HG03039 (cell line): ENCODE data around the gene CDH23.

Experiments
- ATAC-seq: cut with Tn5 transposase; IDR thresholded peaks from one replicate; pipeline ENCODE4 v1.9.1; 2021; ENCODE audit warnings: mild to moderate bottlenecking, moderate library complexity; ENCODE audit not compliant: unreplicated experiment

Gene CDH23

DNA sequence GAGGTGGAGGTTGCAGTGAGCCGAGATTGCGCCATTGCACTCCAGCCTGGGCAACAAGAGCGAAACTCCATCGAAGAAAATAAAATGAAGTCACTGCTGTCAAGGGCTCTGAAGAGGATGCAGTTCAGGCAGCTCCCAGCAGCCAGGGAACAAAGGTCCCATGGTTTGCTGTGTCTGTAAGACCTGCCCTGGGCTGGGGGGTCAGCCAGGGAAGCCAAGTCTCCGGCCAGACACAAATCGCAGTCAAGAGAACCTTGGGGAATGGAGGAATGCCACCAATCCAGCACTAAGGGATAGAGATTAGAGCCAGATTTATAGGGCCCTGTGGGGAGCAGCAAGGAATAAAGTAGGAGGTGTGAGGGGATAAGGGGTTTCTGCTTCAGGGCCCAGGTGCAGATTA, 405.5 kb downstream of the CDH23 start:
- no peak for ATAC-seq

DNA sequence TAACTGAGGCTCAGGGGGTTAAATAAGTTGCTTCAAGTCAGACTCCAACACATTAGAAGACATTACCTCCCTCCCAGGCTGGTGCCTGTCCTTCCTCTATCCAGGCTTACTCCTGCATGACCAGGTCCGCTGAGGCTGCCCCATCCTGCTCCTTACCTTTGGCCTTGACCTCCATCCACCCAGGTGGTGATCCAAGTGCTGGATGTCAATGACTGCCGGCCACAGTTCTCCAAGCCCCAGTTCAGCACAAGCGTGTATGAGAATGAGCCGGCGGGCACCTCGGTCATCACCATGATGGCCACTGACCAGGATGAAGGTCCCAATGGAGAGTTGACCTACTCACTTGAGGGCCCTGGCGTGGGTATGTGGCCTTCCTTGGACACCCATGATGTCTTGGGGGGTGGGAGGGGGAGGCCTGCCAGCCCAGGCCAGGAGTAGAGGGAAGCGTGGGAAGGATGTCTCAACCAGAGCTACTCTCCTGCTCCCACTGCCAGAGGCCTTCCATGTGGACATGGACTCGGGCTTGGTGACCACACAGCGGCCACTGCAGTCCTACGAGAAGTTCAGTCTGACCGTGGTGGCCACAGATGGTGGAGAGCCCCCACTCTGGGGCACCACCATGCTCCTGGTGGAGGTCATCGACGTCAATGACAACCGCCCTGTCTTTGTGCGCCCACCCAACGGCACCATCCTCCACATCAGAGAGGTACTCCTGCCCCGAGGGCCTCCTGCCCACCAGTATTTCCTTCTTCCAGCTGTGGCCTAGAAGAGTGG, 406.2 kb downstream of the CDH23 start:
- no peak for ATAC-seq

DNA sequence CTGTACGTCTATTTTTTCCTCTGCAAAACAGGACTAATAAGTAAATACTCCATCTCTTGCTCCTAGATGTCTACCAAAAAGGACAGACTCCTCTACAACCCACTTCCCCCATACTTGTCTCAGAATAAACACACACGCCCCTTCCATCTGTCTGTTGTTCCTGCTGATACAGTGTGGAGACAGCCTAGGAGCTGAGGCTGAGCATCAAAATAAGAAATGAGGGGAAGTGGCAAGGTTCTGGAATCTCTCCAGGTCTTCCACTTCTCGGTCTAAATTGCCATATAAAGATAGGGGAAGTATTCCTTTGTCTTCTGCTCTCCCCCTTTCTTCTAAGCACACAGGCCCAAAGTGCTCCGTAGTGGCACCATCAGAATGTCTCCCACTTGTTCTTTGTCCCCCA, 407.4 kb downstream of the CDH23 start:
- no peak for ATAC-seq

DNA sequence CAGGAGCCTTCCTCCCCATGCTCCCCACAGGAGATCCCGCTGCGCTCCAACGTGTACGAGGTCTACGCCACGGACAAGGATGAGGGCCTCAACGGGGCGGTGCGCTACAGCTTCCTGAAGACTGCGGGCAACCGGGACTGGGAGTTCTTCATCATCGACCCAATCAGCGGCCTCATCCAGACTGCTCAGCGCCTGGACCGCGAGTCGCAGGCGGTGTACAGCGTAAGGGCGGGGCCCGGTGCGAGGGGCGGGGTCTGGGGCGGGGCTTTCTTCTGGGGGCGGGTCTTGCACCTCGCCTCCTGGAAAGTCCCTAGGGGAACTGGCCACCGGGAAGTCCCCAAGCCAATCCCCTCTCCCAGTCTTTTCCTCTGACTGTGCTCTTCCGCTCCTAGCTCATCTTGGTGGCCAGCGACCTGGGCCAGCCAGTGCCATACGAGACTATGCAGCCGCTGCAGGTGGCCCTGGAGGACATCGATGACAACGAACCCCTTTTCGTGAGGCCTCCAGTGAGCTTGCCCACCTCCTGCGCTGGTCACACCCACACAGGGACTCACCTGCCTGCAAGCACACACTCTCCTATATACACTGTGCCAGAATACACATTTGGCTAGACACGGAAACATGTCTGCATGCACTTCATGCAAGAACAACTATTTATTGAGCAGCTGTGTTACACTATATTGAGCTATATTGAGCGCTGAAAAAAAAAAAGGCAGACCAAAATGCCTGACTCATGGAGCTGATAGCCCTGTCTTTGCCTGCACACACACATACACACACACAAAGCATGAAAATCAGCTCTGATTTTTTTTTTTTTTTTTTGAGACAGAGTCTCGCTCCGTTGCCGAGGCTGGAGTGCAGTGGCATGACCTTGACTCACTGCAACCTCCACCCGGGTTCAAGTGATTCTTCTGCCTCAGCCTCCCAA, 409.3 kb downstream of the CDH23 start:
- ATAC-seq = no peak

DNA sequence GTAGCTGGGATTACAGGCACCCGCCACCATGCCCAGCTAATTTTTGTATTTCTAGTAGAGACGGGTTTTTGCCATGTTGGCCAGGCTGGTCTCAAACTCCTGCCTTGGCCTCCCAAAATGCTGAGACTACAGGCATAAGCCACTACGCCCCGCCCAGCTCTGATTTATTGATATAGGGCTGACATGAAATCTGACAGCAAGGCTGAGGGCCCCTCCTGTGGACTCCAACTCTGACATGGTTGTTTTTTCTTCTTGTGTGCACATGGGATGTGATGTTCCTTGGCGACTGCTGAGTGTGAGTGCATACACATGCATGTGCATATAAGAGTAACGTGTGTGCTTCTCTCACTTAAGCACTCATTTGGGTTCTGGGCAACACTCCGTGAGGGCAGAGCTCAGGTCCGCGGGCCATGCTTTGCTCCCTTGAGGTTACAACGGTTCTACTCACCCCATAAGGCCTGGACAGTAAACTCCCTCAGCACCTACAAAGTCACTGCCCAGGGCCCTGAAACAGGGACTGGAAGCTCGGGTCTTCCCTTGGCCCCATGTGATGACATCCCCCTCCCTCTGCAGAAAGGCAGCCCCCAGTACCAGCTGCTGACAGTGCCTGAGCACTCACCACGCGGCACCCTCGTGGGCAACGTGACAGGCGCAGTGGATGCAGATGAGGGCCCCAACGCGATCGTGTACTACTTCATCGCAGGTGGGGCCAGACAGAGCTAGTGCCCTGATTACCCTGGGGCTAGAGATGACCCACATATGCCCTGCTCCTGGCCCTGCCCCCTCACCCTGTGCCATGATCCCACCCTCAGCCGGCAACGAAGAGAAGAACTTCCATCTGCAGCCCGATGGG, 410.2 kb downstream of the CDH23 start:
- ATAC-seq = no peak

DNA sequence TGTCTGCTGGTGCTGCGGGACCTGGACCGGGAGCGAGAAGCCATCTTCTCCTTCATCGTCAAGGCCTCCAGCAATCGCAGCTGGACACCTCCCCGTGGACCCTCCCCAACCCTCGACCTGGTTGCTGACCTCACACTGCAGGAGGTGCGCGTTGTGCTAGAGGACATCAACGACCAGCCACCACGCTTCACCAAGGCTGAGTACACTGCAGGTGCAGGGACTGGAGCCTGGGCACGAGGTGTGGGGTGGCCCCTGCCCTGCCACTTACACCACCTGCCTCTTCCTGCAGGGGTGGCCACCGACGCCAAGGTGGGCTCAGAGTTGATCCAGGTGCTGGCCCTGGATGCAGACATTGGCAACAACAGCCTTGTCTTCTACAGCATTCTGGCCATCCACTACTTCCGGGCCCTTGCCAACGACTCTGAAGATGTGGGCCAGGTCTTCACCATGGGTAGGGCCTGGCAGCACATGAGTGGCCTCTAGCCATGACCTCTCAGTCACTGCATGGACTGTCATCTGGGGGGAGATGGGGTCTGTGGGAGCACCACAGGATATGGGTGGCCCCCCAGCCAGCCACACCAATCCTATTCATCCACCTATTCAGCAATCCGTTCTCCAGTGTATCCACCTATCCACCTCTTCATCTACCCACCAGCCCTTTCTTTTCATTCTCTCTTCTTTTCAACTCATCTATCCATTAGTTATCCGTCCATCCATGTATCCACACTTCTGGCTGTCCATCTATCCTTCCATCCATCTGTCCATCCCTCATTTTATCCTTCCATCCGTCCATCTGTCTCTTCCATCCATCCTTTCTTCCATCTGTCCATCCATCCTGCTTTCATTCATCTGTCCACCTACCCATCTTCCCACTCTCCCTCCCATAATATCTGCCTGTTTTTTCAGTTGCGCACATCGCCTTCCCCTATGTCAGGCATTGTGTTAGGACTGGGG, 411.1 kb downstream of the CDH23 start:
- no peak for ATAC-seq

DNA sequence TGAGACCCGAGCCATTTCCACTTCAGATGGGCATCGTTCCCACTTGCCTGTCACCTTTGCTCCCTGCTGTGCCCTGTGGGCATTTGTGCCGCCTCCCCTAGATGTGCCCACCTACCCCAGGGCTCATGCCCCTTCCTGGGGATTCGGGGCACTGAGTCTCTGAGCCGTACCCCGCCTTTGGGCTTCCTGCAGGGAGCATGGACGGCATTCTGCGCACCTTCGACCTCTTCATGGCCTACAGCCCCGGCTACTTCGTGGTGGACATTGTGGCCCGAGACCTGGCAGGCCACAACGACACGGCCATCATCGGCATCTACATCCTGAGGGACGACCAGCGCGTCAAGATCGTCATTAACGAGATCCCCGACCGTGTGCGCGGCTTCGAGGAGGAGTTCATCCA, 412.9 kb downstream of the CDH23 start:
- no peak for ATAC-seq

DNA sequence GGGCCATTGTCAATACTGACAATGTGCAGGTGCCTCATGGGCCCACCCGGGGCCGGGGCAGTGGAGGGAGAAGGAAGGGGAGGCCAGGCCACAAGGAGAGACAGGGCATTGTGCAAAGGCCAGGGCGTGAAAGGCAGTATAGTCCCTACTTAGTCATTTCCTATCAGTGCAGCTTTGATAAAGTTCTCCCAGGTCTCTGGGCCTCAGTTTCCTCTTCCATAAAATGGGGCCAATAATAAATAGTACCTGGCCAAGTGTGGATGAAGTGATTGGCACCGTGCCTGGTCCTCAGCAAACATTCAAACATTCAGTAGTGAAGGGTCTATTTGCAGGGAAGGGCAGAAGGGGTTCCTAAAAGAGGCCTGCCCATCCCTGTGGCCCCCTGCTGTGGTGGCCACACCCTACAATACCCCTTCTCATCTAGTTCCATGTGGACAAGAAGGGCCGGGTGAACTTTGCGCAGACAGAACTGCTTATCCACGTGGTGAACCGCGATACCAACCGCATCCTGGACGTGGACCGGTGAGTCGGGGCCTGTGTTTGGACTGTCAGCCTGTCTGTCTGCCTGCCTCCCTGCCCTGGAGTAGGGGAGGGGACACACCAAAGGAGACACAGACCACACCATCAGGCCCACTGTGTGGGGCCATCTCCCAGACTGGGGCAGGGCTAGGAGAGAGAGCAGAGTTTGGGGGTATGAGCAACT, 413.5 kb downstream of the CDH23 start:
- no peak for ATAC-seq

DNA sequence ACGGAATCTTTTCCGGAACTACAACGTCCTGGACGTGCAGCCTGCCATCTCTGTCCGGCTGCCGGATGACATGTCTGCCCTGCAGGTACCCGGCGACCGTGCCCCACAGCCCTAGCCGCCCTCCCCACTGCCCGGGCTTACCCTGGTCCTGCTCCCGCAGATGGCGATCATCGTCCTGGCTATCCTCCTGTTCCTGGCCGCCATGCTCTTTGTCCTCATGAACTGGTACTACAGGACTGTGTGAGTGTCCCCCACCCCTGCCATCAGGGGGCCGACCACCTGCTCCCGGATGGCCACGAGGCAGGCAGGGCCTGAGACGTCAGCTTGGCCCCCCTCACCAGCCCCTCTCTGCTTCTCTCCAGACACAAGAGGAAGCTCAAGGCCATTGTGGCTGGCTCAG, 414.6 kb downstream of the CDH23 start:
- no peak for ATAC-seq

DNA sequence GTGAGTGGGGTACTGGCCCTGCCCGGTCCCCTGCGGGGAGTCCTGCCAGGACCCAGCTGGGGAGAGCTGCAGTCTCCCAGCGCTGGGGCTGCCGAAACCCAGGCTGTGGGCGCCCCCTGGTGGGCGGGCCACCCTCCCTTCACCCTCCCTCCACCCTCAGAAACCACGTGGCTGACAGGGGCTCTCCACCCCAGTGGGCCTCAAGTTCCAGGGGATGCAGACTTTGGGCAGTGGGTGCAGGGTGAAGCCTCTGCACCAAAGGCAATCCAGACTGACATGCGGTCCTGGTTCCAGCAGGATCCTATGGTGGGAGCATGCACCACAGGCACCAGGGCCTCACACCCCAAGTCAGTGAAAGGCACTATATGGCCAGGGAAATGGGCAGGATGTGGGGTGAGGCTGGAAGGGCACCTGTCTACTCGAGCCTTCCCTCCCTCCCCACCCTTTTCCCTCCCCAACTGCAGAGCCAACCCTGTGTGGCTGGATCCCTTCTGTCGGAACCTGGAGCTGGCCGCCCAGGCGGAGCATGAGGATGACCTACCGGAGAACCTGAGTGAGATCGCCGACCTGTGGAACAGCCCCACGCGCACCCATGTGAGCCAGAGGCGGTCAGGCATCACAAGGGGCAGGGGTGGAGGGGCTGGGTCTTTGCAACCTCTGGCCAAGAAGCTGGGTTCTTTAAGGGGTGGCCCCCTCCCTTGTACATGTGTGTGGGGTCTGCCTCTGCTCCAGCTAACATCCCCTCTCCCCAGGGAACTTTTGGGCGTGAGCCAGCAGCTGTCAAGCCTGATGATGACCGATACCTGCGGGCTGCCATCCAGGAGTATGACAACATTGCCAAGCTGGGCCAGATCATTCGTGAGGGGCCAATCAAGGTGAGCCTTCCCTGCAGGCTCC, 415.5 kb downstream of the CDH23 start:
- ATAC-seq = peak; percentile 53

DNA sequence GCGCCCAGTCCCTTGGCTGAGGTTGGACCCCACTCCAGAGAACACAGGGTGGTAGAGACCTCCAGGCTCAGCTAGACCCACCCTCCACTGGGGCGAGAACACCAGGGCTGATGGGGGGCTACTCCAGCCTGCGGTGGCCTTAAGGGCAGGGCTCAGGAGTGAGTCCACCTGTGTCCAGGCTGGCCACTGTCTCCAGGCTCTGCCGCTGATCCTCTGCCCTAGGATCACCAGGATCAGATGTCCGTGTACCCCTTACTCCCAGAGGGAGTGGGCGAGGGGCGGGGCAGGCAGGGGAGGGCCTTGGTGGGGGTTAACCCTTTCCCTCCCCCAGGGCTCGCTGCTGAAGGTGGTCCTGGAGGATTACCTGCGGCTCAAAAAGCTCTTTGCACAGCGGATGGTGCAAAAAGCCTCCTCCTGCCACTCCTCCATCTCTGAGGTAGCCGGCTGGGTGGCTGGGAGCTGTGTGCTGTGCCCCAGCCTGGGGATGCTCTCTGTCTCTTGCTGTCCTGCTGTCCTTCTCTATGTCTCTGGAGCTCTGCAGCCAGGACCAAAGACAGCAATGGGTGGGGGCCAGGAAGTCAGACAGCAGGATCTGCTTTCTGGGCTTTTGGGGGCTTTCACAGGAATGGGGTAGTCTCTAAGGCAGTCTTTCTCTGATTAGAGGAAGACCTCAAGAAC, 416.3 kb downstream of the CDH23 start:
- no peak for ATAC-seq

DNA sequence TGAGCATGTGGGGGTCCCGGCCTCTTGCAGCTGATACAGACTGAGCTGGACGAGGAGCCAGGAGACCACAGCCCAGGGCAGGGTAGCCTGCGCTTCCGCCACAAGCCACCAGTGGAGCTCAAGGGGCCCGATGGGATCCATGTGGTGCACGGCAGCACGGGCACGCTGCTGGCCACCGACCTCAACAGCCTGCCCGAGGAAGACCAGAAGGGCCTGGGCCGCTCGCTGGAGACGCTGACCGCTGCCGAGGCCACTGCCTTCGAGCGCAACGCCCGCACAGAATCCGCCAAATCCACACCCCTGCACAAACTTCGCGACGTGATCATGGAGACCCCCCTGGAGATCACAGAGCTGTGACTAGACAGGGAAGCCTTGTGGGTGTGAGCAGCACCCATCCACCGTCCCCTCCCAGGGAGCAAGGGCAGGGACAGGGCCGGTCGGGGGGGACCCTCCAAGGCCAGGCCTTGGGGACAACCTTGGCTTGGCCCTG, 418.2 kb downstream of the CDH23 start:
- no peak for ATAC-seq

DNA sequence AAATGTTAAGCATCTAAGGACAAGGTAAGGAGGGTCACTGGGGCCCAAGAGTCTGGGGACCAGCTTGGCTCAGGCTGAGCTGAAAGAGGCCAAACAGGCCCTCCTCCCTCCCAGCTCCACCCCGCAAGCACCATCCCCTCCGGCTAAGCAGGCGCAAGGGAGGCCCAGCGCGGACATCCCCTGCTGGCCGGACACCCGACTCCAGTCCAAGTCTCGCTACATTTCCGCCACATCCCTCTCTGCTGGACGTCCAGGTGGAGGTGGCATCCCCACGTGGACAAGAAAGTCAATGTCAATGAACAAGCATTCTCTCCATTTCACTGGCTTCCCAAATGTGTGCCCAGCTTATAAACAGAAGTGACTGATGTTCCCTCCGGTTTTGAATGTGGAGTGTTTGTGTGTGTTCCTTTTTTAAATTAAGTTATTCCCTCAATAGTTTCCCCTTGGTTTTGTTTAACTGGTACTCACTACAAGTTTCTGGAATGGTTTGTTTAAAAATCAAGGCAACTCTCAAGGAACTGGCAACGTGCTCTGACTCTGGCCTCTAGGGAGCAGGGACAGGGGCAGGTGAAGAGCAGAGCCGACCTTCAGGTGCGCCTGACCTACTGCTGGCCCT, 418.9 kb downstream of the CDH23 start:
- no peak for ATAC-seq

DNA sequence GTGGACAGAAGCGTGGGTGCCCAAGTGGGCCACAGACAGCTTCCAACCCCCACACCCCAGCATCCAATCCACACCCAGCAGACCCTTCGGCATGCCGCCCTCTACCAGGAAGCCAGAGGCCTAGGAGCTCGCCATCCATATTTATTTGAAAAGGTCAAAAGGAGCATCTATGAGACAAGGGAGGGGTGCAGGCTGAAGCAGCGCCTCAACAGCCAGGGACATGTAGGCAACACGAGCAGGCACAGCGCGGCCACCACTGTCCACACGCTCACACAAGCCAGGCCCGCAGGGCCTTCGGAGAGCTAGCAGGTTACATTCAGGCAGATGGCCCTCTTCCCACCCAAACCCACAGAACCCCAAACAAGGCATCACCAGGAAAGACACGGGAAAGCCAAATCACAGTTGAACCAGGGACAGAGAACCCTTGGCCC, 419.7 kb downstream of the CDH23 start:
- ATAC-seq = no peak

DNA sequence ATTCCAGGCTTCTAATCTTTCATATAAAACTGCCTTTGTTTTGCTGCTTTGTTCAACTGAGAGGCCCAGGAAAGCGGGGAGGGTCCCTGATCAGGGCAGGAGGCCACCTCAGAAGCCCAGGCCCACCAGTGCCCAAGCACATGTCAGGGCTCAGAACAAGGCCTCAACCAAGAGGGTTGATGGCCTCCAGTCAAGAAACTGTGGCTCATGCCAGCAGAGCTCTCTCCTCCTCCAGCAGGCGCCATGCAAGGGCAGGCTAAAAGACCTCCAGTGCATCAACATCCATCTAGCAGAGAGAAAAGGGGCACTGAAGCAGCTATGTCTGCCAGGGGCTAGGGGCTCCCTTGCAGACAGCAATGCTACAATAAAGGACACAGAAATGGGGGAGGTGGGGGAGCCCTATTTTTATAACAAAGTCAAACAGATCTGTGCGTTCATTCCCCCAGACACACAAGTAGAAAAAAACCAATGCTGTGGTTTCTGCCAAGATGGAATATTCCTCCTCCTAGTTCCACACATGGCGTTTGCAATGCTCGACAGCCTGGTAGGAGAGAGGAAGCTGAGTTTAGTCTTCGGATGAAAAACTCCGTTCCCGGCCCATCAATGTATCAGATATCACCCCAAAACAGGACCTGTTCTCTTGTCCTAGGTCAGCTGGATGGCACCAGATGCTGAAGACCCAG, 420.4 kb downstream of the CDH23 start:
- ATAC-seq = no peak

DNA sequence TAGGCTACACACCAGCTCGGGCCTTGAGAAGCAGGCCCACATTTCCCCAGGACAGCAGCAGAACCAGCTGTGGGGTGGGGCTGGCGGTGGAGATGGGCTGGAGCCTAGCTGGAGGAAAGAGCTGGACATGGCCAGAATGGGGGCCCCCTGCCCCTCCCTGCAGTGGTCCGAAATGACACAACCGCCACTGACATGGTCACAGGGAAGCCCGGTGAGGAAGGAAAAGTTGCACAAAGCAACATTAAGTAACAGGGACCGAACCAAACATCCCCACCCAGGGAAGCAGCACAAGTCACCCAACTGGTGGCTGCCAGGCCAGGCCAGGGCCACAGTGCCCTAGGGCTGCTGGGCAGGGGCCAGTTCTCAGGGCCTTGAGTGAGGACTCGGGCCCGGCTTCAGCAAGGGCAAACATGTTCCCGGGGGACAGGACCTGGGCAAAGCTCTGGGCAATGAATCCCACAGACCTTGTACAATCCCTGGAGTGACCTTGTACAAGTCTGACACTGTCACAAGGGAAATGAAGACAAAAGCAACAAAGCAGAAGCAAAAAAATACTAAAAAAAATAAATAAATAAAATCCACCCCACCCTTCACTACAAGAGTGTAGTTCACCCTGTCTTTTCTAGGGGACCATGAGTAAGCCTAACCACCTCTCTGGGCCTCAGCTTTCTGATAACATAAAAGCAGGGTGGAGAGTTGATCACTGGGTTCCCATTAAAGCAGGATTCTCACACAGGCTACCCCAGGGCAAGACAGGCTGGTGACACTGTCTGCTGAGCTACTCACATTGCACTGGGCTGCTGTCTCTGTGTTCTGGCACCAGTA, 421.3 kb downstream of the CDH23 start:
- no peak for ATAC-seq
